GM19397 (cell line): Measurements from ENCODE around the gene MKKS.

Experiments used
- ATAC-seq: cut with Tn5 transposase; IDR thresholded peaks from one replicate; pipeline ENCODE4 v1.9.1; 2021; ENCODE audit warnings: mild to moderate bottlenecking, moderate library complexity; ENCODE audit not compliant: unreplicated experiment

The MKKS gene

GRCh38 chr20:10371467-10371866, 62.6 kb downstream of the MKKS start:
- ATAC-seq = no peak

GRCh38 chr20:10370091-10370887, 63.7 kb downstream of the MKKS start:
- ATAC-seq = no peak

- no peak for ATAC-seq
Measured at GRCh38 chr20:10369723-10370090, 64.3 kb downstream of the MKKS start.

- no peak for ATAC-seq
Measured at GRCh38 chr20:10368702-10369041, 65.3 kb downstream of the MKKS start.

GRCh38 chr20:10367943-10368701, 65.9 kb downstream of the MKKS start:
- ATAC-seq = no peak

- no peak for ATAC-seq
Measured at GRCh38 chr20:10367693-10367942, 66.4 kb downstream of the MKKS start.

GRCh38 chr20:10366898-10367692, 66.9 kb downstream of the MKKS start:
- ATAC-seq = no peak

- ATAC-seq = peak; percentile 67
Measured at GRCh38 chr20:10362674-10363073, 71.3 kb downstream of the MKKS start.

GRCh38 chr20:10360878-10361277, 73.1 kb downstream of the MKKS start:
- no peak for ATAC-seq

- no peak for ATAC-seq
Measured at GRCh38 chr20:10359621-10360040, 74.4 kb downstream of the MKKS start.

- ATAC-seq = no peak
Measured at GRCh38 chr20:10357974-10358373, 76.0 kb downstream of the MKKS start.

- ATAC-seq = no peak
Measured at GRCh38 chr20:10357061-10357708, 76.8 kb downstream of the MKKS start.

- ATAC-seq = no peak
Measured at GRCh38 chr20:10356628-10357027, 77.4 kb downstream of the MKKS start.

GRCh38 chr20:10352934-10353824, 80.8 kb downstream of the MKKS start:
- ATAC-seq = no peak
